GM19240 (cell line): ENCODE data around the gene MVP.
"Not testable (repeated sequence)": the region's sequence is repeated elsewhere in the genome, so short reads cannot be mapped to it uniquely, and the experiment has no call there.

Experiments used
- DNase-seq: peaks from one replicate; pipeline ENCODE4 v3.0.0; 2011; ENCODE audit warnings: low spot score; ENCODE audit not compliant: insufficient read length

The MVP gene

GRCh38 chr16:29842732-29843346 is 22.6 kb downstream of the MVP start:
- DNase-seq = no peak

- no peak for DNase-seq
These were observed 23.7 kb downstream of the MVP start for GRCh38 chr16:29843931-29844330.

GRCh38 chr16:29844575-29845331 is 24.5 kb downstream of the MVP start:
- no peak for DNase-seq

- no peak for DNase-seq
These were observed 25.4 kb downstream of the MVP start for GRCh38 chr16:29845656-29846055.

GRCh38 chr16:29848420-29849297 is 28.4 kb downstream of the MVP start:
- DNase-seq = peak; percentile 79

GRCh38 chr16:29849505-29849904 is 29.2 kb downstream of the MVP start:
- no peak for DNase-seq

GRCh38 chr16:29850998-29851397 is 30.7 kb downstream of the MVP start:
- no peak for DNase-seq

- no peak for DNase-seq
These were observed 32.4 kb downstream of the MVP start for GRCh38 chr16:29852654-29853053.

GRCh38 chr16:29854520-29855100 is 34.3 kb downstream of the MVP start:
- no peak for DNase-seq

GRCh38 chr16:29857133-29857760 is 37.0 kb downstream of the MVP start:
- no peak for DNase-seq

GRCh38 chr16:29858149-29858849 is 38.0 kb downstream of the MVP start:
- no peak for DNase-seq

- DNase-seq = no peak
These were observed 38.7 kb downstream of the MVP start for GRCh38 chr16:29858974-29859373.

GRCh38 chr16:29860218-29860617 is 40.0 kb downstream of the MVP start:
- no peak for DNase-seq

GRCh38 chr16:29862383-29862883 is 42.2 kb downstream of the MVP start:
- DNase-seq = no peak

GRCh38 chr16:29862884-29863668 is 42.8 kb downstream of the MVP start, which contains the start of gene CDIPT:
CDIPT (minus strand) TSS chr16:29863226; CDS start chr16:29862857, 369 bp downstream.
- DNase-seq = peak; percentile 86

GRCh38 chr16:29863669-29863984 is 43.4 kb downstream of the MVP start:
- DNase-seq = no peak

- DNase-seq = no peak
These were observed 43.9 kb downstream of the MVP start for GRCh38 chr16:29864205-29864604.

- no peak for DNase-seq
These were observed 48.2 kb downstream of the MVP start for GRCh38 chr16:29868396-29869009.

- DNase-seq = not testable (repeated sequence)
These were observed 48.8 kb downstream of the MVP start for GRCh38 chr16:29869067-29869466.
